Stimulated activated CD8-positive, alpha-beta memory T cell treated with anti-CD3 and anti-CD28 coated beads, Interleukin-4, amount 100 ng/mL, for 4 hours (primary cell): Measurements from ENCODE around the gene PHACTR4.
"Not testable (repeated sequence)": the region's sequence is repeated elsewhere in the genome, so short reads cannot be mapped to it uniquely, and the experiment has no call there.

Source experiments
- DNase-seq, 2 donors: peaks; one replicate each; pipeline ENCODE4 v3.0.0-alpha.2; 2020; ENCODE audit warnings: low read depth in 2 of 2, low spot score in 1 of 2

The PHACTR4 gene

DNA sequence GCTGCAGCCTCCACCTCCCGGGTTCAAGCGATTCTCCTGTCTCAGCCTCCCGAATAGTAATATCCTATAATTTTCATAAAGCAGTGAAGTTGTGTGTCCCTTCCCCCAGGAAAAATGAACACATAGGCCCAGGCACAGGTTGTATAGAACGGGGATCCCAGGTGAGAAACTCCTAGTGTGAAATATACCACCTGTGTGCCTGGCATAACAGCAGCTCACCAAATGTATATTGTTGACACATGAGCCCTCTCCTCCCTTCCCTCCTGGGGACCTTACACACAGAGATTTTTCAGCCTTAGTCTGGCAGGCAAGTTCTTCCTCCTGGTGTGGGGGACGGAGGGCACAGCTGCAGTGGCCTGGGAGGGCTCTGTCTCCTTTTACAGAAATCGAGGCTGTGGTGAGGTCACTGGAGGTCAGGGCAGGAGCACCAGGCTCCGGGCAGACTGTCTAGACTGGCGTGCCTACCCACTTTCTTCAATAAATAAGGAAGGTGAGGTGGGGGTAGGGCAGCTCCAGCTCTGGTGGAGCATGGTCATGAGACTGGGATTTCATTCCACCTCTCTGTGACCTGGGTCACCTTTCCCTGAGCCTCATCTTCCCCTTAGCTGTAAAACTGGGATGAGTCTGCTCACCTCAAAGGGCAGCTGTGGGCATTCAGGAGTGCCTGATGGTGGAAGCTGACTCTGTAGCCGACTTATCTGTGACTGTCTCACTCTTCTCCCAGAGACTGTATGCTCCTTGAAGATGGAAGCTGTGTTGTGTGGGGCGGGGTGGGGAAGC lies 150.6 kb downstream of the PHACTR4 start:
- no peak for DNase-seq

DNA sequence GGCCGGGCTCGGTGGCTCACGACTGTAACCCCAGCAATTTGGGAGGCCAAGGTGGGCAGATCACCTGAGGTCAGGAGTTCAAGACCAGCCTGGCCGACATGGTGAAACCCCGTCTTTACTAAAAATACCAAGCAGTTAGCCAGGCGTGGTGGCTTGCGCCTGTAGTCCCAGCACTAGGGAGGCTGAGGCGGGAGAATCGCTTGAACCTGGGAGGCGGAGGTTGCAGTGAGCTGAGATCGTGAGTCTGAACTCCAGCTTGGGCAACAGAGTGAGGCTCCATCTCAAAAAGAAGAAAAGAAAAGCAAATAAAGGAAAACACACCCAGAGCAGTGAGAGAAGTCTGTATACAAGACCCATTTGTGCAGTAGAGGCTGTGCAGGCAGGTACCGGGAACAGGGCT lies 151.3 kb downstream of the PHACTR4 start:
- DNase-seq: not testable (repeated sequence)

DNA sequence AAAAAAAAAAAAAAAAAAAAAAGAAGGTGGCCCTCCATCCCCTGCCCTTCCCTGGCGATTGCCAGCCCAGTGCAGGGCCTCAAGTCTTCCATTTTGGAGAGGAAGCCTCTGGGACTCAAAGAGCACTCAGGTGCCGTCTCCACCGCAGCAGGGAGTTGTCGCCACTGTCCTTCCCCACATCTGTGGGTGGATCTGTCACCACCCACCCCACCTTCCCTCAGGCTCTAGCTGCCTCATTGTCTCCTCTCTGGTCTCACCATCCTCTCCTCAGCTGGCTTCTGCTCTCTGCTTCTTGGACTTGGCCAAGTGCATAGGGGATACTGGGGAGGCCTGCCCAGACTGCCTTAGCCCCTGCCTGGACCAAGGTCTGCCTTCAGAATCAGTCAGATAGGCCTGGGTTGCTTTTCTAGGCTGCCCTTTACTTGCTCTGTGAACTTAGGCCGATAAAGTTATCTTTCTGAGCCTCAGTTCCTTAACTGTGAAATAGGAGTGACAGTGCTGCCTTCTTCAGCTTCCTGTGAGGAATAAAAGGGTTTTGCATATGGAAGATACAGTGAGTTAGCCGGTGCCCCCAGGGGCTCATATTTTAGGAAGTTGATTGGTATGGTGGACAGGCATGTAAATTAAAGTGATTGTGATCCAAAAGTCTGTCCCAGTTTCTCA lies 152.1 kb downstream of the PHACTR4 start:
- no peak for DNase-seq

DNA sequence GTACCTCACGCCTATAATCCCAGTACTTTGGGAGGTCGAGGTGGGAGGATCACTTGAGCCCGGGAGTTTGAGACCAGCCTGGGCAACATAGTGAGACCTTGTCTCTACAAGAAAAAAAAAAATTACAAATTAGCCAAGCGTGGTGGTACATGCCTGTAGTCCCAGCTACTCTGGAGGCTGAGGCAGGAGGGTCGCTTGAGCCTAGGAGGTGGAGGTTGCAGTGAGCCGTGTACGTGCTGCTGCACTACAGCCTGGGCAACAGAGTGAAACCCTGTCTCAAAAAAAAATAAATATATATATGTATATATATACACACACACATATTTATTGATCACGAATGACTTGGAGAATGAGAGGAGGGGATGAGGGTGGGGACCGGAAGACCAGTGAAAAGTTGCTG lies 153.0 kb downstream of the PHACTR4 start:
- DNase-seq: not testable (repeated sequence)

DNA sequence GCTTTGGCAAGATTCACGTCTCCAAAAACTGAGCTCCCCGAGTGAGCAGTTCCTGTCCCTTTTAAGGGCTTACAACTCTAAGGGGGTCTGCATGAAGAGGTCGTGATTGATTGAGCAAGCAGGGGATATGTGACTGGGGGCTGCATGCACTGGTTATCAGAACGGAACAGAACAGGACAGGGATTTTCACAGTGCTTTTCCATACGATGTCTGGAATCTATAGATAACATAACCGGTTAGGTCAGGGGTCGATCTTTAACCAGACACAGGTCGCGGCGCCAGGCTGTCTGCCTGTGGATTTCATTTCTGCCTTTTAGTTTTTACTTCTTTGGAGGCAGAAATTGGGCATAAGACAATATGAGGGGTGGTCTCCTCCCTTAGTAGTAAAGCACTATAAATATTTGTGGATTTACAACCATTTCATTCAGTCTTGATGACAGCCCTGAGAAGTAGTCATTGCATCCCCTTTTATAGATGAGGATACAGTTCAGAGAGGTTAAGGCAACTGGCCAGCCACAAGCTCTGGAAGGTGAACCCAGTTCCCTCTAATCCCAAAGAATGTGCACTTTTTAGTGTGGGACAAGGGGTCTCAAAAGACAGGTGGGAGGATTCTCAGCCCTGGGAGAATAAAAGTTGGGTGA lies 155.6 kb downstream of the PHACTR4 start:
- DNase-seq: not testable (repeated sequence)

DNA sequence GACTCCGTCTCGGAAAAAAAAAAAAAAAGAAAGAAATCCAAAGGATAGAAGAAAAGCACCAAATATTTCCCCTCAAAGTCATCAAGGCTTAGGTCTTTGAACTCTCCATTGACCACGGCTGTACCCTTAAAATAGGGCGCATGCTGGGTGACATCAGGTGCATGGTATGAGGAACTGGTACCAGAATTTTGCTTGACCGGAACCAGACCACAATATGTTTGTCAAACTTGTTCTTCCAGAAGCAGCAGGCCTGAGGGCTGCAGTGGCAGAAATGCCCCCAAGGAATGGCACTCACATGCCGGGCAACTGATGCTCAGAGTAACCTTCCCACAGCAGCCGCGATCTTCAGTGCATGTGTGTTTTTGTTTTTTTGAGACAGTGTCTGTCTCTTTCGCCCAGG lies 157.3 kb downstream of the PHACTR4 start:
- no peak for DNase-seq

DNA sequence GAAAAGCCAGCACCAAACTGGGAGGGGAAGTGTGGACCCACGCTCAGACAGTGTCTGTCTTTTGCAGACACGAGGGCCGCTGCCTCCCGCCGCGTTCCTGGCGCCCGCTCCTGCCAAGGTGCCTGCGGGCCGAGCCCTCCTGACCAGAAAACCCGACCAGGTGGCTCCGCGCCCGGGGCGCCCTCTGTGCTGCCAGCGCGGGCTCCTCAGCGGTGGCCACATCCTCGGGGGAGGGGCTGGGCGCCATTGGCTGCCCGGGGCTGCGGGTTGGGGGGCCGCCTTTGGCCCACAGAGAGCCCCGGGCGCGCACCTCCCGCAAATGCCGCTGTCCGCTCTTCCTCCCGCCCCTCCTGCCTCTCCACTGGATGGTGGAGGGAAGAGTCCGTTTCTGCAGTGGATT lies 160.9 kb downstream of the PHACTR4 start:
- DNase-seq: no peak

DNA sequence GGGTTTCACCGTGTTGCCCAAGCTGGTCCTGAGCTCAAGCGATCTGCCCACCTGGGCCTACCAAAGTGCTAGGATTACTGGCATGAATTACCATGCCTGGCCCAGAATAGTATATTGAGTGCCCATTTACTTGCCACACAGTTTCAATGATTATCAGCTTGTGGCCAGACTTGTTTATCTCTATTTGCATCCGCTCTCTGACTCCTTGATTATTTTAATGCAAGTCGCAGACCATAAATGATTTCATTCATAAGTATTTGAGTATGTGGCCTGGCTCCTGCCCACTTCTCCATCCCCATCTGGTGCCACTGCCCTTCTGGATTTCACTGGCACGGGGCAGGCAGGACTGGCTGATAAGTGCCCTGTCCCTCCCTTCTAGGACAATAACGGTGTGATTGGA lies 165.1 kb downstream of the PHACTR4 start:
- DNase-seq: no peak

DNA sequence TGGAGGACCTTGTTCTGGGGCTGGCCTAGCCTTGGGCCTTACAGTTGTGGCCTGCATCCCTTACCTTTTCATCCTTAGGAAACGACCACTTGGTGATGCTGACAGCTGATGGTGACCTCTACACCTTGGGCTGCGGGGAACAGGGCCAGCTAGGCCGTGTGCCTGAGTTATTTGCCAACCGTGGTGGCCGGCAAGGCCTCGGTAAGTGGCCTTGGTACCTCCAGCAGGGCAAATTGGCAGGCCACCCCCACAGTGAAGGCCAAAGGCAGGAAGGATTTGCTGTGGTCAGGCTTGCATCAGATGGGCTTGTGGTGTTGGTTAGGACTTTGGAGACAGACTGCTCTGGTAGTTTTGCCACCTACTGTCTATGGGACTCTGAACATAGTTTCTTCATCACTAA lies 165.6 kb downstream of the PHACTR4 start:
- no peak for DNase-seq

DNA sequence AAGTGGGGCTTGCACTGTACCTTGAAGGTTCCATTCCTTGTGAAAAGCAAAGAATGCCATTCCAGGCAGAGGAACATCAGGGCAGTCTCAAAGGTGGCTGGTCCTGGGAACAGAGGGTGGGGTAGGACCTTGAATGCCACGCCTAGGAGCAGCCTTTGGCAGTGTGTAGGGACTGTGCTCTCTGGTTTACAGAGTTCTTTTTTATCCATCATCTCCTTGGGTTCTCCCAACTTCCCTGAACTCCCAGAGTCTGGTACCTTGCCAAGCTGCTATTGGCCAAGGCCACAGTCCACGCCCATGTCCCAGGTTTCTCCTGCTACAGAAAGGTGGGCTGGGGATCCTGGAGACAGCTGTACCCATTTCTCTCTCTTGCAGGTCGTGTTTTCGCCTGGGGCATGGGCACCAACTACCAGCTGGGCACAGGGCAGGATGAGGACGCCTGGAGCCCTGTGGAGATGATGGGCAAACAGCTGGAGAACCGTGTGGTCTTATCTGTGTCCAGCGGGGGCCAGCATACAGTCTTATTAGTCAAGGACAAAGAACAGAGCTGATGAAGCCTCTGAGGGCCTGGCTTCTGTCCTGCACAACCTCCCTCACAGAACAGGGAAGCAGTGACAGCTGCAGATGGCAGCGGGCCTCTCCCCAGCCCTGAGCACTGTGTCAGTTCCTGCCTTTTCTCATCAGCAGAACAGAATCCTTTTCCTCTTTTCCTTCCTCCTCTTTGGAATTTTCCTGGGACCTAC lies 168.1 kb downstream of the PHACTR4 start:
- DNase-seq: no peak

DNA sequence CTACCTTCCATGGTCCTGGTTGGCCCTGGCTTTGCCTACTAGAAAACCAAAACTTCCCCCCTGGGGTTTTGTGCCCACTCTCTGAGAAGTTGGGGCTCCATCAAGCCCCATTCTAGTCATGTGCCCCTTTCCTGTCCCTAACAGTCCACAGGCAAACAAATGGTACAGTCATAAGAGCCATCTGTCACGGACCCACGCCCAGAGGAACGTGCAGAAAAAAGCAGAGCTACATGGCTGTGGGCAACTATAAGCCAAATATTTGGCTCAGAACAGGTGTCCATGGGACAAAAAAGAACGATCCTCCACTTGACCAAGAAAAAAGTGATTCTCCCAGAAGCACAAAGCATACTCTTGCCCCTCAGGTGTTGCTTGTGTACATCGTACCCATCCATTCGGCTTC lies 168.7 kb downstream of the PHACTR4 start:
- DNase-seq: no peak

DNA sequence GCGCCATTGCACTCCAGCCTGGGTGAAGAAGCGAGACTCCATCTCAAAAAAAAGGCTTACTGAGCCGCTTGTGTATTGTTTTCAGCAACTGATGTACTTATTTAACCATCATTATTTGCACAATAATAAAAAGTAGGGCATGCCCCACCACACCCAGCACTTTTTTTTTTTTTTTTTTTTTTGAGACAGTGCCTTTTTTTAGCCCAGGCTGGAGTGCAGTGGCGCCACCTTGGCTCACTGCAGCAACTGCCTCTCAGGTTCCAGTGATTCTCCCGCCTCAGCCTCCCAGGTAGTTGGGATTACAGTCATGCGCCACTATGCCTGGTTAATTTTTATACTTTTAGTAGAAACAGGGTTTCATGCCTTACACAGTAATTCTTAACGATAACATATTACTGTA lies 171.1 kb downstream of the PHACTR4 start:
- DNase-seq: no peak

DNA sequence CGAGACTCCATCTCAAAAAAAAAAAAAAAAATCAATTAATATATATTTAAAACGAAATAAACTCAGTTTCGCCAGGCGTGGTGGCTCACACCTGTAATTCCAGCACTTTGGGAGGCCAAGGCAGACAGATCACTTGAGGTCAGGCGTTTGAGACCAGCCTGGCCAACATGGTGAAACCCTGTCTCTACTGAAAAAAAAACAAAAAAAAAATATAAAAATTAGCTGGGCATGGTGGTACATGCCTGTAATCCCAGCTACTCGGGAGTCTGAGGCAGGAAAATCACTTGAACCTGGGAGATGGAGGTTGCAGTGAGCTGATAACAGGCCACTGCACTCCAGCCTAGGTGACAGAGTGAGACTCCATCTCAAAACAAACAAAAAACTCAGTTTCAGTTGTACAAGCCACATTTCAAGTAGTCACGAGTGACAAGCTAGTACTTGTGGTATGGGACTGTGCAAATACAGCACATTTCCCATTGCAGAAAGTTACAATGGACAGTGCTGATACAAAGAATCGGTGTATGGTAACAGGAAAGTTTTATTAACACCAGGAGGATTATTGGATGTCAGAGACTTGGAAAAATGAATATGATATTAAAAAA lies 172.0 kb downstream of the PHACTR4 start:
- DNase-seq: not testable (repeated sequence)

DNA sequence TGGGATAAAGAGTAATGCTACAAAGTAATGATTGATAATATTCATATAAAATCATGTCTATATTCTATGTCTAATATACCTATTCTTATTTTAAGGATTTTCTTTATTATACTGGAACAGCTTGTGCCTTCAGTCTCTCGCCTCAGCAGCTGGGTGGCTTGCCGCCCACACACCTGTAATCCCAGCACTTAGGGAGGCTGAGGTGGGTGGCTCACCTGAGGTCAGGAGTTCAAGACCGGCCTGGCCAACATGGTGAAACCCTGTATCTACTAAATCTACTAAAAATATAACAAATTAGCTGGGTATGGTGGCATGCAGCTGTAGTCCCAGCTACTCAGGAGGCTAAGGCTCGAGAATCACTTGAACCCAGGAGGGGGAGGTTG lies 175.7 kb downstream of the PHACTR4 start:
- DNase-seq: no peak

DNA sequence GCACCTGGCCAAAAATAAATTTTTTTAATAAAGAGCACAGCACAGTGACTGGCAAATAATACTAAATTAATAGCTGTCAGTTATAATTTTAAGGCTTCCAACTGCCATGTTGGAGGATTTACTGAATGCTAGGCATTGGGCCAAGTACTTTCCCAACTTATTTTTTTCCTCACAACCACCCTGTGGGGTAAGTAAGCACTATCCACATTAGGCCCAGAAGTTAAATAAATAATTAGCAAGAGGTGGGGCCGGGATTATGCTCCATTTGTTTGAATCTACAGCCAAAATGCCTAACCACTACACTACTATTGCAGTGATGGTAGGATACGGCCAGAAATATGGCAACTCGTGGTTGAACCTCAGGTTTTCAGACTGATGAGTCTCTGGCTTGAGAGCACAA lies 178.8 kb downstream of the PHACTR4 start:
- DNase-seq: no peak
